Activated CD4-positive, alpha-beta T cell treated with anti-CD3 and anti-CD28 coated beads, Interleukin-2, amount 10 ng/mL, durations not matched to agents 24 days and 14 days (primary cell): ENCODE results near the gene NUP43. TPM values are rescaled to one million over a fixed set of nuclear protein-coding genes. Genes with fewer than 3 reads are reported as not detected.

Source experiments
- DNase-seq: peaks from one replicate; pipeline ENCODE4 v3.0.0; 2022
- H3K27ac Mint-ChIP-seq: one replicate; pipeline ENCODE4 v1.8.0; 2022; ENCODE audit warnings: mild to moderate bottlenecking, mixed read lengths
- H3K27me3 Mint-ChIP-seq: one replicate; pipeline ENCODE4 v1.8.0; 2022; ENCODE audit warnings: mixed read lengths
- H3K36me3 Mint-ChIP-seq: one replicate; pipeline ENCODE4 v1.8.0; 2022; ENCODE audit warnings: low read depth, mild to moderate bottlenecking, mixed read lengths
- H3K4me1 Mint-ChIP-seq: one replicate; pipeline ENCODE4 v1.8.0; 2021; ENCODE audit warnings: mixed read lengths
- H3K4me3 Mint-ChIP-seq: one replicate; pipeline ENCODE4 v1.8.0; 2022; ENCODE audit warnings: mild to moderate bottlenecking, moderate library complexity, mixed read lengths
- H3K9me3 Mint-ChIP-seq: one replicate; pipeline ENCODE4 v1.8.0; 2021; ENCODE audit warnings: mixed read lengths
- intact Hi-C: fragments of 100-400 bp; cut with micrococcal nuclease; formaldehyde crosslinking; loops from one replicate; pipeline ENCODE4 v1.15.1; 2023
- total RNA-seq: library from RNA; stranded (reverse); gene quantifications from 2 replicates; pipeline ENCODE4 v1.2.3, GENCODE V29; 2022

NUP43 gene
- 78.9 and 93.7 TPM in 2 replicates for total RNA-seq

DNA sequence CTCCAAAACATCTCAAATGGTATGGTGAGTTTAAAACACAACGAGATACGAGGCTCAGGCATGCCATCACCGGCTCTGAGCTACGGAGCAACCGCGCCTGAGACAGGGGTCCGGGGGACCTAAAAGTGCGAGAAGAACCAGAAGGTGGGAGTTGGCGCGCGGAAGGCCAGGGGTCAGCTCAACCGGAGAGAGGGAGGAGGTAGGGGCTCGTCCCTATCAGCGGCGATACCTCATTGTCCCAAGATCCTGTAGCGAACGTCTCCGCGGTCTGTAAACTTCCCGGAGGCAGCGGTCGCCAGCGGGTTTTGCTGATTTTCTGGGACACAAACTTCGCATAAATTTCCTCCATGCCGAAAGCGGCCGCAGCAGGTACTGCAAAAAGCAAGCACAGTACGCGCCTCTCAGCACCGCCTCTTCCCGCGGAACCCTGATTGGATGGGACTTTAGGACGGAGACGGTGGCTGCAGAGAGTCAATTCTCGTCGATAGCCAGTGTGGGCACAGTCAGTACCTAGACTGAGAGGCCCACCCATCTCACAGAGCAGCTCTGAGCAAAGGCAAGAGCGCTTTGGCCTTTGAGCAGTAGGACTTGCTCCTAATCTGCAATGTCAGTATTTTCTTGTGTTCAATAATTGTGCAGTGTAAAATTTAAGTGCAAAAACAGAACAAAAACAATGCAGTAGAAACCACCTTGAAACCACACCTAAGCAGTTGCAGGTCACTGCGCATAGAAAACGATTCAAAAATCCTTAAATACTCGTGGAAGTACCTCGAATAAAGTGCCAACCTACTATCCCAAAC, at the start of gene NUP43:
Gene NUP43 (minus strand): TSS at position 383 of the 800 bp plus-strand sequence. CDS start 34 bp downstream, at position 349.
- no peaks in the 10 kb centered on the region for H3K9me3 Mint-ChIP-seq
- peaks cover 28% of the 10 kb centered on the region for H3K36me3 Mint-ChIP-seq
- no peaks in the 10 kb centered on the region for H3K27me3 Mint-ChIP-seq
- DNase-seq = peak; percentile 98
- intact Hi-C loops = loop anchor here (1.0 to 10.0 kb wide), 6 partner anchors 28 to 1648 kb away; partner anchors contain the start of genes KATNA1, LATS1, MTHFD1L and PPIL4
- H3K4me1 Mint-ChIP-seq = peaks cover 20% of the 10 kb centered on the region
- H3K27ac Mint-ChIP-seq = peak within 1 kb of the TSS; percentile 94
- H3K4me3 Mint-ChIP-seq = peak within 1 kb of the TSS; percentile 99

- DNase-seq = no peak
- no peaks in the 10 kb centered on the region for H3K9me3 Mint-ChIP-seq
- intact Hi-C loops = no loop called here
- H3K27me3 Mint-ChIP-seq = no peaks in the 10 kb centered on the region
- no peak overlapping the region for H3K4me3 Mint-ChIP-seq
- H3K36me3 Mint-ChIP-seq = peaks cover 24% of the 10 kb centered on the region
- no peaks in the 10 kb centered on the region for H3K4me1 Mint-ChIP-seq
- no peak overlapping the region for H3K27ac Mint-ChIP-seq
Observed at GRCh38 chr6:149783551-149783950, 37.2 kb upstream of the NUP43 start.

GRCh38 chr6:149782337-149782736, 36.0 kb upstream of the NUP43 start:
- intact Hi-C loops = no loop called here
- no peak for DNase-seq
- Mint-ChIP-seq H3K27ac (no peak overlapping the region), H3K36me3 (peaks cover 21% of the 10 kb centered on the region), H3K9me3 (no peaks in the 10 kb centered on the region), H3K4me3 (no peak overlapping the region), H3K27me3 (no peaks in the 10 kb centered on the region), H3K4me1 (no peaks in the 10 kb centered on the region)

DNA sequence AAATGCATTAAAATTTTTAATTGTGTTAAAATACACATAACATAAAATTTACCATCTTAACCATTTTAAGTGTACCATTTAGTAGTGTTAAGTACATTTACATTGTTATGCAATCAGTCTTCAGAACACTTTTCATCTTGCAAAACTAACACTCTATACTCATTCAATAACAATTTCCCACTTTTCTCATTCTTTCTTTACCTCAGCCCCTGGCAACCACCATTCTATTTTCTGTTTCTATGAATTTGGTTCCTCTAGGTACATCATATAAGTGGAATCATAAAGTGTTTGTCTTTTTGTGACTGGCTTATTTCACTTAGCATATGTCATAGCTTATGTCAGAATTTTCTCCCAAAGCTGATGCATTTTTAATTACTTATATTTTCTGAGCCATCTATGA, 35.4 kb upstream of the NUP43 start:
- H3K27me3 Mint-ChIP-seq = no peaks in the 10 kb centered on the region
- H3K9me3 Mint-ChIP-seq = no peaks in the 10 kb centered on the region
- DNase-seq = no peak
- H3K4me1 Mint-ChIP-seq = no peaks in the 10 kb centered on the region
- no peak overlapping the region for H3K4me3 Mint-ChIP-seq
- intact Hi-C loops = no loop called here
- no peak overlapping the region for H3K27ac Mint-ChIP-seq
- H3K36me3 Mint-ChIP-seq = peaks cover 21% of the 10 kb centered on the region

GRCh38 chr6:149779644-149779963, 33.3 kb upstream of the NUP43 start:
- intact Hi-C loops = no loop called here
- no peak overlapping the region for H3K27ac Mint-ChIP-seq
- no peaks in the 10 kb centered on the region for H3K27me3 Mint-ChIP-seq
- no peak overlapping the region for H3K4me3 Mint-ChIP-seq
- H3K4me1 Mint-ChIP-seq = no peaks in the 10 kb centered on the region
- DNase-seq = no peak
- H3K36me3 Mint-ChIP-seq = peaks cover 26% of the 10 kb centered on the region
- H3K9me3 Mint-ChIP-seq = no peaks in the 10 kb centered on the region

DNA sequence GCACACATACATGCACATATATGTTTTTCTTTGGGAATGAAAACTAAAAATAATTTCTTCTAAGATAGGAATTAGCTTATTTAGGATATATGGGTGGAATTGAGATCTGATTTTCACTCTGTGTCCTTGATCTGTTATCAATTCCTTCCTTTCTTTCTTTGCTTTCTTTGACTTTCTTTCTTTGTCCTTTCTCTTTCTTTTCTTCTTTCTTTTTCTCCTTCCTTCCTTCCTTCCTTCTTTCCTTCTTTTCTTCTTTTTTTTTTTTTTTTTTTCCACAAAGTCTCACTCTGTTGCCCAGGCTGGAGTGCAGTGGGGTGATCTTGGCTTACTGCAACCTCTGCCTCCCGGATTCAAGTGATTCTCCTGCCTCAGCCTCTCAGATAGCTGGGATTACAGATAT, 31.3 kb upstream of the NUP43 start:
- Mint-ChIP-seq H3K27ac (no peak overlapping the region), H3K27me3 (no peaks in the 10 kb centered on the region), H3K4me3 (no peak overlapping the region), H3K9me3 (no peaks in the 10 kb centered on the region), H3K4me1 (no peaks in the 10 kb centered on the region), H3K36me3 (peaks cover 22% of the 10 kb centered on the region)
- DNase-seq = no peak
- intact Hi-C loops = no loop called here

DNA sequence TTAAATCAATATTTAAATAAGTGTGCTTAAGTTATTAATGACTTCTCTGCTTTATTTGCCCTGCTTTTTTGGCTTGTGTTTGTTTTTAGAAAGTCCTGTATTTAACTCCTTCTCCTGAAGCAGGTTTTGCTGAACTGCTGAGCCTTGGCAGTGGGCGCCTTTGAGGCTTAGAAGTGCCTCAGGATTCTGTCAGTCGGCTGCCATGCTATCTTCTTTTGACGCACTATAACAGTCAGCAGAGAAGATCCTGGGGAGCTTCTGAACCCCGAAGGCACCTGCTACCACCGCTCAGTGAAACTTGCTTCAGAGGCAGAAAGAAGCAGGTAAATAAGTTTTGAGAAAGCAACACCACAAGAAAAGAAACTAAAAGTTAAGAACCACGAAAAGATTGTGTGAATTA, 25.6 kb upstream of the NUP43 start:
- H3K27me3 Mint-ChIP-seq = no peaks in the 10 kb centered on the region

GRCh38 chr6:149771185-149771584, 24.9 kb upstream of the NUP43 start:
- H3K36me3 Mint-ChIP-seq = peaks cover 48% of the 10 kb centered on the region
- H3K4me1 Mint-ChIP-seq = peaks cover 13% of the 10 kb centered on the region
- no peaks in the 10 kb centered on the region for H3K27me3 Mint-ChIP-seq
- peaks cover 5% of the 10 kb centered on the region for H3K9me3 Mint-ChIP-seq
- no peak for DNase-seq
- H3K27ac Mint-ChIP-seq = no peak overlapping the region
- intact Hi-C loops = no loop called here
- no peak overlapping the region for H3K4me3 Mint-ChIP-seq

More for the DNA sequence above, 25.6 kb upstream of the NUP43 start:
- peaks cover 41% of the 10 kb centered on the region for H3K36me3 Mint-ChIP-seq
- H3K9me3 Mint-ChIP-seq = no peaks in the 10 kb centered on the region
- no peak overlapping the region for H3K4me3 Mint-ChIP-seq
- no peak overlapping the region for H3K27ac Mint-ChIP-seq
- intact Hi-C loops = no loop called here
- peaks cover 10% of the 10 kb centered on the region for H3K4me1 Mint-ChIP-seq
- no peak for DNase-seq

DNA sequence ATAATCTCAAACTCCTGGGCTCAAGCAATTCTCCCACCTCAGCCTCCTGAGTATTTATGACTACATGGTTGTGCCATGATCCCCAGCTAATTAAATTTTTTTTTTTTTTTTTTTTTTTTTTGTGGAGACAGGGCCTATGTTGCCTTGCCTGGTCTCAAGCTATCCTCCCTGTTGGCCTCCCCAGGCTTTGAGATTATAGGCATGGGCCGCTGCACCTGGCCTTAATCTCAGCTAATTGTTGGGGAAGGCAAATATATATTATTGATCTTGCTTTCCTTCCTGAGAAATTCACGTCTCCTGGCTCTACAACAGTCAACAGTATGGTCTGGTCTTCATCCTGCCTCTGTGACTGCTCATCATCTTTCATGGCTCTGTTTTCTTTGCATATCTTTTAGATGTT, 23.3 kb upstream of the NUP43 start:
- Mint-ChIP-seq H3K27me3 (no peaks in the 10 kb centered on the region), H3K36me3 (peaks cover 48% of the 10 kb centered on the region), H3K4me3 (no peak overlapping the region), H3K27ac (no peak overlapping the region), H3K9me3 (peaks cover 8% of the 10 kb centered on the region), H3K4me1 (peaks cover 13% of the 10 kb centered on the region)
- DNase-seq = no peak
- intact Hi-C loops = no loop called here

DNA sequence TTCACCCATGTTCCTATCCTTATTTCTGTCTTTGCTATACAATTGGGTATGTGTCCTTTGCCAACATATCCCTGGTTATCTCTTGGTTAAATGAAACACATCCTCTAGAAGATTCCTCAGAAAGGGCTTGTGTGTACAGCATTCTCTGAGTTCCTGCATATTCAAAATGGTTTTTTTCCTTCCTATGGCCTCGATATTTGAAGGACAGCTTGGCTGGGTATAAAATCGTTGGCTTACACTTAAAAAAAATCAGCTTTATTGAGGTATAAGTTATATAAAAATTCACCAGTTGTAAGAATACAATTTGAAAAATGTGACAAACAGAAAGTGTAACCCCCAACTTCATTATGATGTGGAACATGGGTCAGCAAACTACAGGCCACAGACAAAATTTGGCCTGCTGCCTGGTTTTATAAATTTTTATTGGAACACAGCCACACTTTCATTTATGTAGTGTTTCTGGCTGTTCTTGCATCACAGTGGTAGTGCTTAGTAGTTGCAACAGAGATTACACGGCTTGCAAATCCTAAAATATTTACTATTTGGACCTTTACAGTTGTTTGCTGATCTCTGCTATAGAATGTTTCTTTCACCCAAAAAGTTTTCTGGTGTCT, 19.9 kb upstream of the NUP43 start:
- intact Hi-C loops = no loop called here
- H3K27ac Mint-ChIP-seq = no peak overlapping the region
- H3K9me3 Mint-ChIP-seq = peaks cover 8% of the 10 kb centered on the region

GRCh38 chr6:149763866-149764265, 17.5 kb upstream of the NUP43 start:
- no peaks in the 10 kb centered on the region for H3K27me3 Mint-ChIP-seq
- H3K4me3 Mint-ChIP-seq = no peak overlapping the region
- no peak for DNase-seq
- peaks cover 13% of the 10 kb centered on the region for H3K4me1 Mint-ChIP-seq
- H3K36me3 Mint-ChIP-seq = peaks cover 50% of the 10 kb centered on the region
- no peak overlapping the region for H3K27ac Mint-ChIP-seq
- intact Hi-C loops = no loop called here
- peaks cover 8% of the 10 kb centered on the region for H3K9me3 Mint-ChIP-seq

More for the DNA sequence above, 19.9 kb upstream of the NUP43 start:
- peaks cover 52% of the 10 kb centered on the region for H3K36me3 Mint-ChIP-seq
- DNase-seq = no peak
- H3K4me3 Mint-ChIP-seq = no peak overlapping the region
- no peaks in the 10 kb centered on the region for H3K27me3 Mint-ChIP-seq
- peaks cover 15% of the 10 kb centered on the region for H3K4me1 Mint-ChIP-seq

- intact Hi-C loops = no loop called here
- Mint-ChIP-seq H3K27ac (no peak overlapping the region), H3K27me3 (no peaks in the 10 kb centered on the region), H3K9me3 (peaks cover 4% of the 10 kb centered on the region), H3K36me3 (peaks cover 36% of the 10 kb centered on the region), H3K4me1 (peaks cover 9% of the 10 kb centered on the region), H3K4me3 (no peak overlapping the region)
- DNase-seq = no peak
Observed at GRCh38 chr6:149761438-149761837, 15.1 kb upstream of the NUP43 start.

DNA sequence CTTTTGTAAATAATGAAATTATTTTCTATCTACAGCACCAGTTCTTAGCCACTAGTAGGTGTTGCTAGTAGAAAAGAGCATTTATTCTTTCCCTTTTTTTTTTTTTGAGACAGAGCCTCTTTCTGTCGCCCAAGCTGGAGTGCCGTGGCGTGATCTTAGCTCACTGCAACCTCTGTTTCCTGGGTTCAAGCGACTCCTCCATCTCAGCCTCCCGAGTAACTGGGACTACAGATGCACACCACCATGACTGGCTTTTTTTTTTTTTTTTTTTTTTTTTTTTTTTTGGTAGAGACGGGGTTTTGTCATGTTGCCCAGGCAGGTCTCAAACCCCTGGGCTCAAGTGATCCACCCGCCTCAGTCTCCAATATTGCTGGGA, 9.9 kb upstream of the NUP43 start:
- H3K27ac Mint-ChIP-seq = no peak overlapping the region
- H3K9me3 Mint-ChIP-seq = no peaks in the 10 kb centered on the region
- DNase-seq = no peak
- peaks cover 19% of the 10 kb centered on the region for H3K36me3 Mint-ChIP-seq
- intact Hi-C loops = no loop called here
- no peaks in the 10 kb centered on the region for H3K27me3 Mint-ChIP-seq
- H3K4me1 Mint-ChIP-seq = peaks cover 18% of the 10 kb centered on the region
- H3K4me3 Mint-ChIP-seq = no peak overlapping the region

- no peaks in the 10 kb centered on the region for H3K27me3 Mint-ChIP-seq
- H3K36me3 Mint-ChIP-seq = peaks cover 21% of the 10 kb centered on the region
- H3K4me1 Mint-ChIP-seq = peaks cover 21% of the 10 kb centered on the region
- no peak overlapping the region for H3K4me3 Mint-ChIP-seq
- H3K9me3 Mint-ChIP-seq = no peaks in the 10 kb centered on the region
- intact Hi-C loops = no loop called here
- DNase-seq = no peak
- H3K27ac Mint-ChIP-seq = no peak overlapping the region
Observed at GRCh38 chr6:149755300-149756260, 9.3 kb upstream of the NUP43 start.
